SK-N-SH (cell line): ENCODE measurements around the gene MOB1B. TPM values are rescaled to one million over a fixed set of nuclear protein-coding genes. Genes with fewer than 3 reads are reported as not detected.

Source experiments
- CTCF ChIA-PET: fragments of 300-600, 350-600 bp; formaldehyde crosslinking; extraction: SDS; loops from one replicate; lab custom pipeline; 2021; lab: Yijun Ruan, JAX
- POLR2A ChIA-PET: fragments of 350-600 bp; sonication (Branson Sonifier 250); formaldehyde crosslinking; extraction: SDS; loops from one replicate; lab custom pipeline; 2020; ENCODE audit warnings: antibody characterized with exemption, inconsistent platforms; lab: Yijun Ruan, JAX
- DNase-seq: peaks from one replicate; pipeline ENCODE4 v3.0.0; 2012
- H2AFZ ChIP-seq: fragments of 200-600 bp; sonication (generic); 2 replicates; pipeline ENCODE4 v1.8.1; 2016; ENCODE audit warnings: antibody characterized with exemption, mild to moderate bottlenecking, low read depth
- H3F3A ChIP-seq: fragments of 200-600 bp; sonication (generic); replicated peaks from 2 replicates; pipeline ENCODE3; 2016; ENCODE audit warnings: antibody characterized with exemption, mild to moderate bottlenecking; ENCODE audit not compliant: insufficient read depth
- H3K27ac ChIP-seq, 2 experiments: fragments of 200-500 bp in 1 of 2; fragments of 200-600 bp in 1 of 2; sonication (Bioruptor generic) in 1 of 2; sonication (generic), shearing (Covaris generic) in 1 of 2; 2 replicates each; pipeline versions ENCODE4 v1.5.1 to v1.6.1; 2014 to 2016; ENCODE audit warnings: low read depth in 2 of 2, inconsistent platforms in 1 of 2, low read length in 1 of 2, mild to moderate bottlenecking in 1 of 2, mixed read lengths in 1 of 2
- H3K27me3 ChIP-seq: fragments of 200-600 bp; sonication (generic), shearing (Covaris generic); 2 replicates; pipeline ENCODE4 v1.6.1; 2016; ENCODE audit warnings: mixed run types; ENCODE audit not compliant: insufficient read depth
- H3K36me3 ChIP-seq, 2 experiments: fragments of 200-500 bp in 1 of 2; fragments of 200-600 bp in 1 of 2; sonication (Bioruptor generic) in 1 of 2; sonication (generic) in 1 of 2; replicated peaks in 1 of 2; 2 replicates each; pipeline versions ENCODE3 to v1.5.1; 2014 to 2016; ENCODE audit warnings: low read length in 1 of 2, mild to moderate bottlenecking in 1 of 2; ENCODE audit not compliant: insufficient read depth in 2 of 2, control insufficient read depth in 1 of 2
- H3K4me1 ChIP-seq, 2 experiments: fragments of 200-500 bp in 1 of 2; fragments of 200-600 bp in 1 of 2; sonication (Bioruptor generic) in 1 of 2; sonication (generic), shearing (Covaris generic) in 1 of 2; 2 replicates each; pipeline versions ENCODE4 v1.5.1 to v1.6.1; 2014 to 2016; ENCODE audit warnings: low read depth in 1 of 2, low read length in 1 of 2, mixed run types in 1 of 2; ENCODE audit not compliant: insufficient read depth in 2 of 2, control insufficient read depth in 1 of 2
- H3K4me2 ChIP-seq: fragments of 200-600 bp; sonication (generic), shearing (Covaris generic); 2 replicates; pipeline ENCODE4 v1.6.1; 2017; ENCODE audit warnings: mixed run types
- H3K4me3 ChIP-seq, 2 experiments: fragments of 200-500 bp in 1 of 2; fragments of 200-600 bp in 1 of 2; sonication (Bioruptor generic) in 1 of 2; sonication (generic), shearing (Covaris generic) in 1 of 2; 2 replicates each; pipeline versions ENCODE4 v1.5.1 to v1.8.1; 2014 to 2016; ENCODE audit warnings: low read depth in 2 of 2, inconsistent platforms in 1 of 2, low read length in 1 of 2, mild to moderate bottlenecking in 1 of 2, mixed read lengths in 1 of 2, moderate library complexity in 1 of 2
- H3K79me2 ChIP-seq: fragments of 200-600 bp; sonication (generic); 2 replicates; pipeline ENCODE4 v1.8.1; 2017; ENCODE audit warnings: mild to moderate bottlenecking; ENCODE audit not compliant: insufficient read depth
- H3K9ac ChIP-seq: fragments of 200-600 bp; sonication (generic); 2 replicates; pipeline ENCODE4 v1.6.1; 2017; ENCODE audit warnings: mixed run types
- H3K9me2 ChIP-seq: fragments of 200-600 bp; sonication (generic); 2 replicates; pipeline ENCODE4 v1.6.1; 2017; ENCODE audit warnings: mixed run types
- H3K9me3 ChIP-seq: fragments of 200-600 bp; sonication (generic); 2 replicates; pipeline ENCODE4 v1.6.1; 2017; ENCODE audit warnings: mixed run types, mild to moderate bottlenecking, moderate library complexity
- H4K20me1 ChIP-seq: fragments of 200-600 bp; sonication (generic); 2 replicates; pipeline ENCODE4 v1.6.1; 2017; ENCODE audit warnings: mild to moderate bottlenecking, mixed run types; ENCODE audit not compliant: insufficient read depth
- CHD2 ChIP-seq: fragments of 150-350 bp; IDR thresholded peaks from 2 replicates; pipeline ENCODE4 v1.6.1; 2018; ENCODE audit warnings: low read length; ENCODE audit not compliant: partially characterized antibody
- CTCF ChIP-seq: fragments of 200-600 bp; sonication (generic); IDR thresholded peaks from 2 replicates; pipeline ENCODE4 v1.6.1; 2017; ENCODE audit warnings: antibody characterized with exemption, mild to moderate bottlenecking, moderate library complexity
- EP300 ChIP-seq, 2 experiments: IDR thresholded peaks; 2 replicates each; pipeline versions ENCODE4 v1.4.0 to v1.6.1; 2012; ENCODE audit warnings: borderline replicate concordance in 1 of 2, low read depth in 1 of 2, low read length in 1 of 2
- FOSL2 ChIP-seq: IDR thresholded peaks from 2 replicates; pipeline ENCODE4 v1.4.0; 2012; ENCODE audit warnings: low read depth, mild to moderate bottlenecking, moderate library complexity, borderline replicate concordance
- FOXJ3 ChIP-seq: sonication (generic); formaldehyde crosslinking; IDR thresholded peaks from 2 replicates; pipeline ENCODE4 v1.5.1; 2020; ENCODE audit warnings: mild to moderate bottlenecking, missing genetic modification reagents
- FOXM1 ChIP-seq: IDR thresholded peaks from 2 replicates; pipeline ENCODE4 v1.4.0; 2012; ENCODE audit warnings: low read depth, mild to moderate bottlenecking
- GABPA ChIP-seq: IDR thresholded peaks from 2 replicates; pipeline ENCODE4 v1.4.0; 2012; ENCODE audit warnings: low read depth, mild to moderate bottlenecking
- GATA2 ChIP-seq: sonication (generic); formaldehyde crosslinking; IDR thresholded peaks from 2 replicates; pipeline ENCODE4 v1.5.0; 2020; ENCODE audit warnings: mild to moderate bottlenecking, missing genetic modification reagents
- MAX ChIP-seq: IDR thresholded peaks from 2 replicates; pipeline ENCODE4 v1.4.0; 2012; ENCODE audit warnings: low read depth
- NFIC ChIP-seq: IDR thresholded peaks from 2 replicates; pipeline ENCODE4 v1.4.0; 2012; ENCODE audit warnings: borderline replicate concordance
- NRF1 ChIP-seq: IDR thresholded peaks from 2 replicates; pipeline ENCODE4 v1.6.1; 2012; ENCODE audit warnings: low read depth, mild to moderate bottlenecking, low read length
- PBX3 ChIP-seq: IDR thresholded peaks from 2 replicates; pipeline ENCODE4; 2012
- POLR2AphosphoS5 ChIP-seq: IDR thresholded peaks from 2 replicates; pipeline ENCODE4 v1.6.1; 2012; ENCODE audit warnings: low read depth, low read length
- RAD21 ChIP-seq: IDR thresholded peaks from 2 replicates; pipeline ENCODE4 v1.6.1; 2012; ENCODE audit warnings: mild to moderate bottlenecking, low read length
- RFX5 ChIP-seq: IDR thresholded peaks from 2 replicates; pipeline ENCODE4 v1.6.1; 2012; ENCODE audit warnings: mild to moderate bottlenecking, improper control_type of control experiment, low read length
- TAF1 ChIP-seq: IDR thresholded peaks from 2 replicates; pipeline ENCODE4 v1.6.1; 2012; ENCODE audit warnings: low read depth, mild to moderate bottlenecking, low read length, moderate library complexity, borderline replicate concordance
- TCF12 ChIP-seq: IDR thresholded peaks from 2 replicates; pipeline ENCODE4 v1.4.0; 2012
- TEAD4 ChIP-seq: IDR thresholded peaks from 2 replicates; pipeline ENCODE4 v1.4.0; 2012; ENCODE audit warnings: mild to moderate bottlenecking, borderline replicate concordance; ENCODE audit not compliant: insufficient read depth
- USF1 ChIP-seq: IDR thresholded peaks from 2 replicates; pipeline ENCODE4 v1.4.0; 2012; ENCODE audit warnings: low read depth, borderline replicate concordance
- WGBS: methylation state at CpG from one replicate; pipeline ENCODE4 v1.1.6; 2017; ENCODE audit warnings: low lambda C conversion rate; 5-methylcytosine and 5-hydroxymethylcytosine counted together
- polyA plus RNA-seq, 3 experiments: library from polyadenylated mRNA; depleted of rRNA; stranded (reverse); fragments of >200 nt; gene quantifications; 2 replicates each; pipeline ENCODE4 v1.2.3, GENCODE V29; 2012

Gene MOB1B
- polyA plus RNA-seq, 1 of the 3 experiments (the other 2 are of a cell fraction): 2.9 TPM

GRCh38 chr4:70945046-70945445, 42.9 kb downstream of the MOB1B start:
- Histone ChIP-seq H3K9me3 (no peaks in the 10 kb centered on the region; the same call in 1 of the 2 replicates), H2AFZ (no peak overlapping the region), H3K9me2 (no peaks in the 10 kb centered on the region)
- no peak for DNase-seq
- TF ChIP-seq NFIC (no peak), GABPA (no peak), RAD21 (no peak), FOSL2 (no peak), EP300 (IDR thresholded peaks at IDR 0.05; ENCODE audit: borderline replicate concordance in 1 of 2, low read depth in 1 of 2, low read length in 1 of 2) (no peak), USF1 (no peak)
- TF ChIP-seq, all 33 proteins: peak for 0
- Histone ChIP-seq H4K20me1 (no peaks in the 10 kb centered on the region), H3K27me3 (no peaks in the 10 kb centered on the region), H3K27ac (peak overlapping the region in 1 of 2 experiments; percentile 19; a peak in 1 of 4 replicates), H3K4me1 (peaks cover 0 to 10% of the 10 kb centered on the region in 2 experiments; a peak in 2 of 4 replicates), H3F3A (peaks cover 16% of the 10 kb centered on the region), H3K4me3 (no peak overlapping the region), H3K4me2 (no peak overlapping the region), H3K36me3 (peaks cover 0 to 18% of the 10 kb centered on the region in 2 experiments), H3K9ac (no peak overlapping the region), H3K79me2 (peaks cover 90% of the 10 kb centered on the region)
- POLR2A ChIA-PET: no interaction called here
- CTCF ChIA-PET: interaction anchor here (0.8 to 1.2 kb wide), 2 partner anchors 15 to 27 kb away, joined by 3 read pairs; no protein-coding TSS in a partner anchor
- 63% methylated on average over 3 of the region's 3 CpGs for WGBS

GRCh38 chr4:70945452-70946055, 43.4 kb downstream of the MOB1B start:
- peaks cover 16% of the 10 kb centered on the region for H3F3A ChIP-seq
- no peak overlapping the region for H2AFZ ChIP-seq
- CTCF ChIA-PET: interaction anchor here (0.8 to 1.2 kb wide), 2 partner anchors 14 to 28 kb away, joined by 3 read pairs; no protein-coding TSS in a partner anchor
- peaks cover 0 to 14% of the 10 kb centered on the region in 2 experiments for H3K36me3 ChIP-seq
- H3K27ac ChIP-seq: peak overlapping the region in 1 of 2 experiments; percentile 19; a peak in 1 of 4 replicates
- H3K4me3 ChIP-seq: no peak overlapping the region
- WGBS: 93% methylated on average over 3 of the region's 3 CpGs
- peaks cover 89% of the 10 kb centered on the region for H3K79me2 ChIP-seq
- peaks cover 0 to 10% of the 10 kb centered on the region in 2 experiments; a peak in 2 of 4 replicates for H3K4me1 ChIP-seq
- H3K4me2 ChIP-seq: no peak overlapping the region
- H3K9me3 ChIP-seq: no peaks in the 10 kb centered on the region; the same call in 1 of the 2 replicates
- no peaks in the 10 kb centered on the region for H3K27me3 ChIP-seq
- DNase-seq: no peak
- TF ChIP-seq CHD2: no peak
- TF ChIP-seq CTCF: no peak
- no peak for TF ChIP-seq TEAD4
- TF ChIP-seq NFIC: no peak
- TF ChIP-seq GATA2: no peak
- no peak for TF ChIP-seq PBX3
- TF ChIP-seq EP300 (IDR thresholded peaks at IDR 0.05; ENCODE audit: borderline replicate concordance in 1 of 2, low read depth in 1 of 2, low read length in 1 of 2): no peak
- no peak for TF ChIP-seq TAF1
- TF ChIP-seq RFX5: no peak
- no peak for TF ChIP-seq USF1
- no peak for TF ChIP-seq FOXJ3
- TF ChIP-seq RAD21: no peak
- TF ChIP-seq TCF12: no peak
- no peak for TF ChIP-seq MAX
- no peak for TF ChIP-seq NRF1
- TF ChIP-seq FOXM1: no peak
- TF ChIP-seq POLR2AphosphoS5: no peak
- POLR2A ChIA-PET: no interaction called here
- no peaks in the 10 kb centered on the region for H4K20me1 ChIP-seq
- no peak overlapping the region for H3K9ac ChIP-seq
- no peaks in the 10 kb centered on the region for H3K9me2 ChIP-seq
